HG03060 (cell line): ENCODE data around the gene GRM5.

Experiments
- ATAC-seq: cut with Tn5 transposase; IDR thresholded peaks from one replicate; pipeline ENCODE4 v1.9.1; 2021; ENCODE audit warnings: low read depth, moderate number of reproducible peaks; ENCODE audit not compliant: unreplicated experiment

Gene GRM5

GRCh38 chr11:88631497-88631896 lies 434.3 kb downstream of the GRM5 start:
- ATAC-seq: no peak

GRCh38 chr11:88629496-88629895 lies 436.3 kb downstream of the GRM5 start:
- ATAC-seq: no peak

GRCh38 chr11:88626216-88626615 lies 439.6 kb downstream of the GRM5 start:
- no peak for ATAC-seq

- no peak for ATAC-seq
Observed at GRCh38 chr11:88623531-88623930, 442.3 kb downstream of the GRM5 start.

- ATAC-seq: no peak
Observed at GRCh38 chr11:88620568-88621130, 445.1 kb downstream of the GRM5 start.

GRCh38 chr11:88619656-88620385 lies 446.0 kb downstream of the GRM5 start:
- ATAC-seq: no peak

- ATAC-seq: no peak
Observed at GRCh38 chr11:88619071-88619425, 446.7 kb downstream of the GRM5 start.

- ATAC-seq: no peak
Observed at GRCh38 chr11:88618327-88619070, 447.3 kb downstream of the GRM5 start.

- ATAC-seq: no peak
Observed at GRCh38 chr11:88617226-88617625, 448.6 kb downstream of the GRM5 start.

- no peak for ATAC-seq
Observed at GRCh38 chr11:88604260-88604659, 461.5 kb downstream of the GRM5 start.

GRCh38 chr11:88603091-88603867 lies 462.5 kb downstream of the GRM5 start:
- ATAC-seq: no peak

GRCh38 chr11:88597387-88597786 lies 468.4 kb downstream of the GRM5 start:
- no peak for ATAC-seq

GRCh38 chr11:88596786-88597185 lies 469.0 kb downstream of the GRM5 start:
- no peak for ATAC-seq

GRCh38 chr11:88594274-88594950 lies 471.4 kb downstream of the GRM5 start:
- ATAC-seq: no peak

GRCh38 chr11:88590361-88590760 lies 475.4 kb downstream of the GRM5 start:
- ATAC-seq: no peak

- ATAC-seq: no peak
Observed at GRCh38 chr11:88583251-88583650, 482.5 kb downstream of the GRM5 start.

- no peak for ATAC-seq
Observed at GRCh38 chr11:88579466-88579865, 486.3 kb downstream of the GRM5 start.

GRCh38 chr11:88576741-88577140 lies 489.0 kb downstream of the GRM5 start:
- no peak for ATAC-seq

GRCh38 chr11:88575916-88576315 lies 489.9 kb downstream of the GRM5 start:
- no peak for ATAC-seq

- no peak for ATAC-seq
Observed at GRCh38 chr11:88569342-88569741, 496.4 kb downstream of the GRM5 start.

- ATAC-seq: no peak
Observed at GRCh38 chr11:88555829-88556202, 510.0 kb downstream of the GRM5 start.
